Coronary artery (tissue), 2 donors: ENCODE results near the gene PHF23.
A peak's percentile ranks its signal among the peaks of the same experiment; 100 is the strongest.

Experiments used
- DNase-seq: peaks from one replicate; pipeline ENCODE4 v3.0.0-alpha.2; 2017; ENCODE audit warnings: low spot score
- H3K27ac ChIP-seq, 2 donors: fragments of 200-600 bp; sonication (generic); one replicate each; pipeline ENCODE4 v1.5.1; 2016 to 2019
- H3K4me3 ChIP-seq: fragments of 200-600 bp; sonication (generic); 2 replicates; pipeline ENCODE4 v1.5.1; 2016; ENCODE audit warnings: mild to moderate bottlenecking, moderate library complexity
- CTCF ChIP-seq: fragments of 200-600 bp; sonication (generic); IDR thresholded peaks from one replicate; pipeline ENCODE4 v1.5.1; 2019; ENCODE audit warnings: antibody characterized with exemption

The PHF23 gene

GRCh38 chr17:7214300-7215135 is 24.7 kb downstream of the PHF23 start:
- no peak for TF ChIP-seq CTCF
- peak overlapping the region; percentile 72 for H3K4me3 ChIP-seq
- peak overlapping the region; percentile 69 to 99 for H3K27ac ChIP-seq
- peak; percentile 99 for DNase-seq

- H3K4me3 ChIP-seq: peak overlapping the region; percentile 72
- no peak for TF ChIP-seq CTCF
- DNase-seq: peak; percentile 91
- peak overlapping the region; percentile 69 to 99 for H3K27ac ChIP-seq
Observed at GRCh38 chr17:7213895-7214299, 25.4 kb downstream of the PHF23 start.

DNA sequence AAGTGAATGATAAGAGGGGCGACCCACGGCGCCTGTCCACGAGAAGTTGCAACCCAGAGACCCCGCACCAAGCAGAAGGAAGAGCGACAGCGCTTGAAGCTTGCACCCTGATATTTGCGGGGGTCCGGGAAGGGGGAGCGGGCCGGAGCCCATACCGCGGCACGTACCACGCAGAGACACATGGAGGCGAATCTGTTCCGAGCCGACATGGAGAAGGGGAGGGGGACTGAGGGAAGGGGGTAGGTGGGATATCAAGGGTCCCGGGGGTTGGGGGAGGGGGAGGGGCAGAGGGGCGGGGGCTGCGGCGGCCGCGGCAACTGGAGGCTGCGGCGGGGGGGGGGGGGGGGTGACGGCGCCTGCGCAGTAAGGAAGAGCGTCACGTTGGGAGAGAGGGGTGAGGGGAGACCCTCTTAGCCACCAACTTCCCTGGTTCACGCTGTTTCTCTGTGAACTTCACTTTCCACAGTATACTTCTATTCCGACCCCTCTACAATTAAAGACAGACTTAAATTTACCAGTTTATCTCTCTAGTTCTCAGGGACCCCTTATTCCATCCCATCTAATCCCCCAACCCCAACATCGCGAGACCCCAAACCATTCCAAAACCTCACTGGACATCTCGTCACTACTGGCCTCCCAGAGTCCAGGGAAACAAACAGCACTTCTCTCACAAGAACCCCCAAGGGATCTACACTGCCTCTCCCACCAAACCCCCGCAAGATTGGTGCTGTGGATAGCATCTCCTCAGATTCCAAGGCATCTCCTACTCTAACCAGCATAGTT is 27.6 kb downstream of the PHF23 start:
- Histone ChIP-seq H3K4me3 (no peak overlapping the region), H3K27ac (no peak overlapping the region)
- no peak for TF ChIP-seq CTCF
- DNase-seq: no peak

GRCh38 chr17:7208754-7209460 is 30.4 kb downstream of the PHF23 start:
- DNase-seq: no peak
- TF ChIP-seq CTCF: no peak
- Histone ChIP-seq H3K27ac (no peak overlapping the region), H3K4me3 (no peak overlapping the region)

- no peak overlapping the region for H3K27ac ChIP-seq
- H3K4me3 ChIP-seq: no peak overlapping the region
- DNase-seq: no peak
- no peak for TF ChIP-seq CTCF
Observed at GRCh38 chr17:7208027-7208571, 31.2 kb downstream of the PHF23 start.

DNA sequence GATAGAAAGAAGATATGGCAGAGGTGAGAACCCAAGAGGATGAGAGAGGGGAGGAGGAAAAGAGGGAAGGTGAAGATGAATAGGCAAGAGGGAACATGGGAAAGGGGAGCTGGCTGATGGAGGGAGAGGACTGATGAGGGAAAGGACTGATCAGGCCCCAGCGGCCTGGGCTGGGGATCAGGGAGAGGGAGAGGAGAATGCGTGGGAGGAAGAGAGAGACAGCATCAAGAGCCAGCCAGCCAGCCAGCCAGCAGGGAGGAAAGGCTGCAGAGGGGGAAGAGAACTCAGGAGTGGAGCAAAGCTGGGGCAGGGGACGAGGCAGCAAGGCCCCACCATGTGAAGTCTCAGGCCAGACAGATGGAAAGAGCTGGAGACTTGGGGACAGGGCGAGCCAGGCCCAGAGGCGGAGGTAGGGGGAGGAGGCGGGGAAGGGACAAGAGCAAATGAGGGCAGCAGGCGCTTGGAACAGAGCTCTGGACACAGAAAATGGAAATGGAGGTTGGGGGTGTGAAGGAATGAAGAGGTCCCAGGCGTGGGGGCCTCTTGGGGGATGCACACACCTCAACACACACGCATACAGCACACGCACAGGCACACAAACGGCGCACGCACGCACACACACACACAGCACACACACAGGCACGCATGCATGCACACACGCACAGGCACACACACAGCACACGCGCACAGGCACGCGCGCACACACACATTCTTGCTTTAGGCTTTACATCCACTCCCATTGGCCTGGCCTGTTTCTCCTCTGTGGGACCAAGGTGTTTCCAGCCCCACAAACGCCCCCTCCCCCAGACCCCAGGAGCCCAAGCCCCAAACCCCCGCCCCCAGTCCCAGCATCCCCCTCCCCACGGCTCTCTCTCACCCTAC is 31.9 kb downstream of the PHF23 start:
- no peak for TF ChIP-seq CTCF
- no peak for DNase-seq
- Histone ChIP-seq H3K4me3 (no peak overlapping the region), H3K27ac (no peak overlapping the region)
